NOMO-1 treated with DMSO at 0.1 percent for 48 hours (cell line): Measurements from ENCODE around the gene IFT122.
A peak's percentile ranks its signal among the peaks of the same experiment; 100 is the strongest.
"Not testable (repeated sequence)": the region's sequence is repeated elsewhere in the genome, so short reads cannot be mapped to it uniquely, and the experiment has no call there.

ENCODE experiments used
- DNase-seq: peaks from one replicate; lab custom pipeline; 2025; ENCODE audit not compliant: unreplicated experiment; lab: John Stamatoyannopoulos, UW

Gene IFT122, protein sequence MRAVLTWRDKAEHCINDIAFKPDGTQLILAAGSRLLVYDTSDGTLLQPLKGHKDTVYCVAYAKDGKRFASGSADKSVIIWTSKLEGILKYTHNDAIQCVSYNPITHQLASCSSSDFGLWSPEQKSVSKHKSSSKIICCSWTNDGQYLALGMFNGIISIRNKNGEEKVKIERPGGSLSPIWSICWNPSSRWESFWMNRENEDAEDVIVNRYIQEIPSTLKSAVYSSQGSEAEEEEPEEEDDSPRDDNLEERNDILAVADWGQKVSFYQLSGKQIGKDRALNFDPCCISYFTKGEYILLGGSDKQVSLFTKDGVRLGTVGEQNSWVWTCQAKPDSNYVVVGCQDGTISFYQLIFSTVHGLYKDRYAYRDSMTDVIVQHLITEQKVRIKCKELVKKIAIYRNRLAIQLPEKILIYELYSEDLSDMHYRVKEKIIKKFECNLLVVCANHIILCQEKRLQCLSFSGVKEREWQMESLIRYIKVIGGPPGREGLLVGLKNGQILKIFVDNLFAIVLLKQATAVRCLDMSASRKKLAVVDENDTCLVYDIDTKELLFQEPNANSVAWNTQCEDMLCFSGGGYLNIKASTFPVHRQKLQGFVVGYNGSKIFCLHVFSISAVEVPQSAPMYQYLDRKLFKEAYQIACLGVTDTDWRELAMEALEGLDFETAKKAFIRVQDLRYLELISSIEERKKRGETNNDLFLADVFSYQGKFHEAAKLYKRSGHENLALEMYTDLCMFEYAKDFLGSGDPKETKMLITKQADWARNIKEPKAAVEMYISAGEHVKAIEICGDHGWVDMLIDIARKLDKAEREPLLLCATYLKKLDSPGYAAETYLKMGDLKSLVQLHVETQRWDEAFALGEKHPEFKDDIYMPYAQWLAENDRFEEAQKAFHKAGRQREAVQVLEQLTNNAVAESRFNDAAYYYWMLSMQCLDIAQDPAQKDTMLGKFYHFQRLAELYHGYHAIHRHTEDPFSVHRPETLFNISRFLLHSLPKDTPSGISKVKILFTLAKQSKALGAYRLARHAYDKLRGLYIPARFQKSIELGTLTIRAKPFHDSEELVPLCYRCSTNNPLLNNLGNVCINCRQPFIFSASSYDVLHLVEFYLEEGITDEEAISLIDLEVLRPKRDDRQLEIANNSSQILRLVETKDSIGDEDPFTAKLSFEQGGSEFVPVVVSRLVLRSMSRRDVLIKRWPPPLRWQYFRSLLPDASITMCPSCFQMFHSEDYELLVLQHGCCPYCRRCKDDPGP

GRCh38 chr3:129439817-129440617 is at the start of gene IFT122, which contains the start of gene MBD4:
TSS of gene IFT122 (plus strand) at chr3:129440224. CDS start at chr3:129440331, 107 bp downstream.
TSS of gene MBD4 (minus strand) at chr3:129439948. CDS start at chr3:129439833, 115 bp downstream.
- peak; percentile 100 for DNase-seq

GRCh38 chr3:129391583-129391982 is 48.4 kb upstream of the IFT122 start:
- not testable (repeated sequence) for DNase-seq

DNA sequence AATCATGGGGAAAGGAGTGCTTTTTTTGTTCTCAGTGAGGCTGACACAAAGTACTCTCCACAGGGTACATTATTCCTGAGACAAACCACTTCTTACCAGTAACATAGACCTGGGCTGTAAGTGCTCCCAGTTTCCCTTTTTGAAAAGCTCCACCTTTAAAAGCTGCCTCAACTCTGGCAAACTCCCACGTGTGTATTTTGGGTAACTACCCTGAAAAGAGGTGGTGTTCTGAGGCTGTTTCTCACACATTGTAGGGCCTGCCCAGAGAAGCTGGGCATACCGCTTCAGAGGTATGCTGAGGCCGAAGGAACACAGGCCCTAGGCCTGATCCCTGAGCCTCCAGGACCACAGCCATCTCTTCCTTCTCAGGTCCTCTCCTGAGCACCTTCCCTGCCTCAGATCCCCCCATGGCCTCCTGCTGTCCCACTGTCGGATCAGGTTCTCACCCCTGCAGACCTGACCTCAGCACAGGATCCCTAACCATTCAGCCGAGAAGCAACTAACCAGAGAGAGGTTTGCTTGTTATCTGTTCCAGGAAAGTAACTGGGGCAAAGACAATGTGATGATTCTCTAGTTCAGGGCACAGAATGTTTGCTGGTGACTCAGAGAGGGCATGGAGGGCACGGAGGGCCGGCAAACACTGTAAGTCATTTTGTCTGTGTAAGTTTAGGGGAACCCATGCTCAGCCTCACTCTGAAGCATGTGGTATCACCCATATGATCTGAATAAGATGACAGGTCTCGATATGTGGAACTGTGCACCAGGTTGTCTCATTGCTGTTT is 47.7 kb upstream of the IFT122 start:
- not testable (repeated sequence) for DNase-seq

DNA sequence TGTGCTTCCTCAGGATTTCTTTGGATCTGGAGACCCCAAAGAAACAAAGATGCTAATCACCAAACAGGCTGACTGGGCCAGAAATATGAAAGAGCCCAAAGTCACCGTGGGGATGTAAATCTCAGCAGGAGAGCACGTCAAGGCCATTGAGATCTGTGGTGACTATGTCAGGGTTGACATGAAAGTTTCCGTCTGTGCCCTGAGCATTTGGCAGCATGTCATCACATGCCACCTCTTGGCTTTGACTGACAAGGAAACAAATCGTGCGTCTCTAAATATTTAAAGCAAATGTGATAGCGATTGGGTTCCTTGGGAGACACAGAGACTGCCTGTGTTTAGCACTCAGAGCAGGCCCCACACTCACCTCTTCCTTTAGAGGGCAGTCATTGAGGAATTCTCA is 46.8 kb upstream of the IFT122 start:
- no peak for DNase-seq

- DNase-seq, result not testable (repeated sequence)
Observed at GRCh38 chr3:129393760-129394564, 46.1 kb upstream of the IFT122 start.

DNA sequence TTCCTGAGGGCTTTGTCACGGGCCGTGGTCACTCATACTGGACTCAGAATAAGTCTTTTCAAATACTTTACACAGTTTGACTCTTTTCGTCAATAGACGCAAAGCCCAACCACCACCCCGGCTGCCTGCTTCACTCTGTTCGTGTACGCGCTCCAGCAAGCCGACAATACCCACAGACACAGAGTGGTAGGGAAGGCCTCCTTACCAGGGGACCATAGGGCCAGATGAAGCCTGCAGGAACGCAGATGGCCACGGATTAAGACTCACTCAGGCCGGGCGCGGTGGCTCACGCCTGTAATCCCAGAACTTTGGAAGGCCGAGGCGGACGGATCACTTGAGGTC is 41.2 kb upstream of the IFT122 start:
- DNase-seq, result peak; percentile 20

GRCh38 chr3:129399145-129399894 is 40.7 kb upstream of the IFT122 start:
- DNase-seq, result peak; percentile 98

DNA sequence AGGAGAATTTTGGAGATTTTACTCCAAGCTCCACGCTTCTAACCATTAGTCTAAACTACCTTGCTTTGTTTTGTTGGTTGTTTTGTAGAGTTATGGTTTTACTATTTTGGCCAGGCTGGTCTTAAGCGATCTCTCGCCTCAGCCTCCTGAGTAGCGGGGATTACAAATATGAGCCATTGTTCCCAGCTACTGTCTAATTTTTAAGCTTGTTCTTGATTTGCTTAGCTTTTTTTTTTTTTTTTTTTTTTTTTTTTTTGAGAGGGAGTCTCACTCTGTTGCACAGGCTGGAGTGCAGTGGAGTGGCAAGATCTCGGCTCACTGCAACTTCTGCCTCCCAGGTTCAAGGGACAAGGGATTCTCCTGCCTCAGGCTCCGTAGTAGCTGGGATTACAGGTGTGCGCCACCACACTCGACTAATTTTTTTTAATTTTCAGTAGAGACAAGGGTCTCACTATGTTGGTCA is 40.1 kb upstream of the IFT122 start:
- DNase-seq, result no peak

GRCh38 chr3:129402210-129402609 is 37.8 kb upstream of the IFT122 start:
- no peak for DNase-seq

DNA sequence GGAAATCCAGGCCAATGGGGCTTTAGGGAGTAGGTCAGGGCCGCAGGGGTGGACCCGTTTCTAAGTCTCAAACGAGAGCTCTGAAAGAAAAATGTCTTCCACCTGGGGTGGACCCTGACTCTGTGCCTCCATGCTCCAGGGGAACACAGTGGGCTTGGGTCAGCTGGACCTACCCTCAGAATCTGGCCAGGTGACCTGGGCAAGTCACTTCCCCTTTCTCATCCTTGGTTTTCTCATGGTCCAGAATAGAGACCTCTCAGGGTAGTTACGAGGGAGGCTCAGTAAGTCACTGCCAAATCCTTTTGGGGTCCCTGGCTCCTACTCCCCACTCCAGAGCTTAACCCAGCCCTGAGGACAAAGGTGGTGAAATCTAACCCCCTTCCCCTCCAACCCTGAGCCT is 37.4 kb upstream of the IFT122 start:
- DNase-seq, result no peak

DNA sequence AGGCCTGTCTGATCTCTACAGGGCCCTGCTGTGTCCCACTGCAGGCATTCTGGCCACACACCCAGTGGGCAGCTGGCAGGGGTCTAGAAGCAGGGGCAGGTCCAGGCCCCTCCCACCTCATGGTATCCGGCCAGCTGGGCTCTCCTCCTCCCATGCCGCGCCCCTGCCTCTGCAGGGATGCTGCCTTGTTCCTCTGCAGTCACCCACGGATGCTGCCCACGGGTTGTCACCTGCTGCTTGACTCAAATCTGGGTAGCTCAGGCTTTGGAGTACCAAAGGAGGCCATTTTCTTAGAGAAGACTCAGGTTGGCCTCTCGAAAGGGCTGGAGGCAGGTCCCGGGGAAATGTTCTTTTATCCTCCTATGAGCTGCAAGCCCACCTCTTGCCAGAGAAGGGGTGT is 36.6 kb upstream of the IFT122 start:
- no peak for DNase-seq

- DNase-seq, result no peak
Observed at GRCh38 chr3:129404130-129404529, 35.9 kb upstream of the IFT122 start.

GRCh38 chr3:129404610-129405009 is 35.4 kb upstream of the IFT122 start:
- DNase-seq, result no peak

- DNase-seq, result peak; percentile 27
Observed at GRCh38 chr3:129409541-129409940, 30.5 kb upstream of the IFT122 start.

- no peak for DNase-seq
Observed at GRCh38 chr3:129410971-129411370, 29.1 kb upstream of the IFT122 start.

GRCh38 chr3:129412542-129413198 is 27.4 kb upstream of the IFT122 start:
- DNase-seq, result no peak

DNA sequence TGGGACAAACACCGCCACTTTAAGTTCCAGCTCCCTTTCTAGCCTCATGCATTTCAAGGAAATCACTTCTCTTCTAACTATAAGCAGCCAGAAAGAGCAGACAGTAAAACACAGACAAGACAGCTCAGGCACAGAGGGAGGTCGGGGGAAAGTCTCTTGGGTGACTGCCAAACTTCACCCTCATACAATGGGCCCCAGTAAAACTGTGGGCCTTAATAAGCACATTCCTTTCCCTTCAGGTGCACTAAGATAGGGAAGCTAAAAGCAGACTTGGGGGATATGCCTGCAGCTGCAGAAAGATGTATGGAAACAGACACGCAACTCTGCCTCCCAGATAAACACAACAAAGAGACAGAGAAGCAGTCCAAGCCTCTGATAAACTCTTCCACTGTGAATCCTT is 26.8 kb upstream of the IFT122 start:
- DNase-seq, result not testable (repeated sequence)
